ENCODE data around the gene ATP8A2.

- no peak for TF ChIP-seq ZNF212 (CRISPR knock-in tag; IDR thresholded peaks at IDR 0.05)
- TF ChIP-seq ZNF274 (IDR thresholded peaks at IDR 0.05; ENCODE audit: borderline replicate concordance, low read depth, low read length): no peak
- no peak for TF ChIP-seq DEAF1 (CRISPR knock-in tag; IDR thresholded peaks at IDR 0.05)
- no peak for TF ChIP-seq ZNF707 (CRISPR knock-in tag; conservative IDR thresholded peaks at IDR 0.05)
- no peak for TF ChIP-seq CTCF (IDR thresholded peaks at IDR 0.05 in 2 of 3, conservative IDR thresholded peaks at IDR 0.05 in 1 of 3; ENCODE audit: insufficient read depth in 2 of 3, low read depth in 1 of 3, low read length in 3 of 3)
- TF ChIP-seq ZKSCAN8 (CRISPR knock-in tag; IDR thresholded peaks at IDR 0.05): no peak
- no peak for TF ChIP-seq AFF4 (CRISPR knock-in tag; IDR thresholded peaks at IDR 0.05)
- no peak for TF ChIP-seq NRF1 (conservative IDR thresholded peaks at IDR 0.05 in 1 of 2, IDR thresholded peaks at IDR 0.05 in 1 of 2)
- TF ChIP-seq NBN (IDR thresholded peaks at IDR 0.05; ENCODE audit: low read depth): no peak
These were observed 315.9 kb downstream of the ATP8A2 start for GRCh38 chr13:25687471-25688225.

Data from K562 (cell line).